Muscle of leg (tissue), 11 donors: ENCODE results near the gene KIF1A. TPM values are rescaled to one million over a fixed set of nuclear protein-coding genes. Genes with fewer than 3 reads are reported as not detected.
"Not testable (repeated sequence)": the region's sequence is repeated elsewhere in the genome, so short reads cannot be mapped to it uniquely, and the experiment has no call there.

ENCODE experiments used
- DNase-seq: peaks from one replicate; pipeline ENCODE4 v3.0.0; 2013
- H3K27ac ChIP-seq: one replicate; pipeline ENCODE4 v1.5.1; 2013; ENCODE audit warnings: mild to moderate bottlenecking, low read length, control low read depth
- H3K27me3 ChIP-seq: one replicate; pipeline ENCODE4 v1.6.1; 2013; ENCODE audit warnings: low read length; ENCODE audit not compliant: control insufficient read depth, insufficient read depth
- H3K36me3 ChIP-seq: one replicate; pipeline ENCODE4 v1.6.1; 2013; ENCODE audit warnings: low read length; ENCODE audit not compliant: control insufficient read depth, insufficient read depth
- H3K4me1 ChIP-seq: one replicate; pipeline ENCODE4 v1.6.1; 2013; ENCODE audit warnings: low read length; ENCODE audit not compliant: control insufficient read depth, insufficient read depth
- H3K4me3 ChIP-seq: one replicate; pipeline ENCODE4 v1.5.1; 2013; ENCODE audit warnings: low read length, control low read depth
- H3K9me3 ChIP-seq: replicated peaks from 2 replicates; pipeline ENCODE4 v1.6.1; 2013; ENCODE audit warnings: low read depth, low read length; ENCODE audit not compliant: control insufficient read depth
- WGBS: methylation state at CpG from one replicate; pipeline ENCODE4 v1.1.5; 2013; ENCODE audit warnings: missing lambda C conversion rate; ENCODE audit not compliant: insufficient coverage; 5-methylcytosine and 5-hydroxymethylcytosine counted together
- polyA plus RNA-seq, 8 donors: library from polyadenylated mRNA; unstranded; fragments of 120-200 nt; gene quantifications; one replicate each; pipeline versions ENCODE4 v1.2.1 to v1.2.3, GENCODE V29; 2013; ENCODE audit warnings: inconsistent platforms in 1 of 8, low replicate concordance in 1 of 8; ENCODE audit not compliant: insufficient read length in 8 of 8, insufficient read depth in 1 of 8
- total RNA-seq: library from RNA; stranded (reverse); fragments of 120-200 nt; gene quantifications from one replicate; pipeline ENCODE4 v1.2.4, GENCODE V29; 2013

The KIF1A gene
- total and polyA plus RNA-seq, 9 donors, result 2.2 to 8.6 (median 4.9) TPM

DNA sequence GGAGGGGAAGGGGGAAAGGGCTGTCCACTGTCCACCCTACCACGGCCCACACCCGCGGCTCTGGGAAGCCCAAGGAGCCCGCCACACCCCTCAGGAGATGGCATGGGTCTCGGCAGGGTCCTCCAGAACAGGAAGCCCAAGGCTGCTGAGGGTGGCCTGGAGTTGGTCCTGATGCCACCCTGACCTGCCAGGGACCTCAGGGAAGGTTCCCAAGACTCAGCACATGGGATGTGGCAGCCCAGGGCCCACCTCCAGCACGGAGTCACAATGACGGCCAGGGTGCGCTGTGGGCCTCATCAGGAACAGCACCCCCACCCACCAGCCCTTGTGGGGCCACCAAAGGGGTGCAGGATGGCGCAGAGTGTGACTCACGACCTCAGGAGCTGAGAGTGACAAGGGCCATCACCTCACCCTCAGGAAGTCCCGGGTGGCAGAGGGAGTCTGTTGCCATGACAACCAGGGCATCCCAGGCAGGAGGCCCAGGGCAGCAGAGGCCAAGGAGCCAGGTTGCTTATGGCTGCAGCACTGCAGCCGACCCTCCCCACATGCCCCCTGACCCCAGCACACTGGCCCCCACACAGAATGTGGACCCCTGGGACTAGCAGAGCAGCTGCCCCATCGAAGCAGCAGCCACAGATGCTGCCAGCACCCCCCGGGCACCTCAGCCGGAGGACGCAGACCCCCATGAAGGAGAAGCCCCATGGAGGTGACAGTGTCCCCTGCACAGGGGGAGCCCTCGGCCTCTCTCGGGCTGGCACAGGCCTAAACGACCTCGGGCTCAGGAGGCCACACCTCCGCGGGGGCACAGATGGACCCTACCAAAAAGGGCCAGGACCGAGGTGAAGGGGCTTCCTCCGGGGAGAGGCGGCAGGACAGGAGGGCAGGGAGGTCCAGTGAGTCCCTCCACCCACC, 34.3 kb downstream of the KIF1A start:
- DNase-seq, result no peak
- H3K27me3 ChIP-seq, result no peaks in the 10 kb centered on the region

DNA sequence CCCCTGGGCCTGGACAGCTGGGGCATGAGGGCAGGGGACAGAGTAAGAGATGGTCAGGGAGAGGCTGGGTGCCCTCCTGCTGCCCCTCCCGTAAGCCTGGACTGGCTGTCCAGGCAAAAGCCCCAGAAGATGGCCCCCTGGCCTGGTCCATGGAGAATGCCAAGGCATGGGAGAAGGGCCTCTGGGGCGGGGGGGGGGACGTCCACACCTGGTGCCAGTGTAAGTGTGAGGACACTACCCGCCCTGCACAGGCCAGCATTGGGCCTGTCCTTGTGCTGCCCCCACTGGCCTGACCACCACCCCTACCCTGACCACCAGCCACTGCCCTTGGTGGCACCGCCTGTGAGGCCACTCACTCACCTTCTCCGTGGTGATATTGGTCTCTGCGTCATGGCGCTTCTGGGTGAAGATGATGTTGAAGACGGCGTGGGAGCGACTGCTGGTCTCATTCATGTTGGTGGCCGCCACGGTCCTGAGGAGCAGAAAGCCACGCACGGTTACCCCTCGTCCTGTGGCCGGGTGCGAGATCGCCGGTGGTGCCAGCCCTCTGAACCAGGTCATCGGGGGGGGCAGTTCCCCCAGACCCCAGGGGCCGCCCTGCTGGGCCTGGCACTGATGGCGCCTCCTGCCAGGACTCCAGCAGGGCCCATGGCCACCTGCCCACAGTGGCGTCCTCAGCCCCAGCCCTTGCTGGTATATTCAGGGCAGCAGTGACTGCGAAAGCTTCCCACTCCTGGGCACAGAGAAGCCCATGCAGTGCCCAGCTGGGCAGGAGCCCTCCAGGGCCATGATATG, 35.2 kb downstream of the KIF1A start:
- H3K27me3 ChIP-seq, result no peaks in the 10 kb centered on the region
- no peaks in the 10 kb centered on the region for H3K36me3 ChIP-seq
- no peaks in the 10 kb centered on the region for H3K9me3 ChIP-seq
- DNase-seq, result no peak
- peaks cover 7% of the 10 kb centered on the region for H3K4me1 ChIP-seq
- 91% methylated on average over 20 of the region's 25 CpGs for WGBS
- no peak overlapping the region for H3K27ac ChIP-seq
- H3K4me3 ChIP-seq, result no peak overlapping the region

More for the DNA sequence above, 34.3 kb downstream of the KIF1A start:
- 76% methylated on average over 24 of the region's 25 CpGs for WGBS
- no peaks in the 10 kb centered on the region for H3K9me3 ChIP-seq
- no peak overlapping the region for H3K27ac ChIP-seq
- no peak overlapping the region for H3K4me3 ChIP-seq
- no peaks in the 10 kb centered on the region for H3K36me3 ChIP-seq
- no peaks in the 10 kb centered on the region for H3K4me1 ChIP-seq

DNA sequence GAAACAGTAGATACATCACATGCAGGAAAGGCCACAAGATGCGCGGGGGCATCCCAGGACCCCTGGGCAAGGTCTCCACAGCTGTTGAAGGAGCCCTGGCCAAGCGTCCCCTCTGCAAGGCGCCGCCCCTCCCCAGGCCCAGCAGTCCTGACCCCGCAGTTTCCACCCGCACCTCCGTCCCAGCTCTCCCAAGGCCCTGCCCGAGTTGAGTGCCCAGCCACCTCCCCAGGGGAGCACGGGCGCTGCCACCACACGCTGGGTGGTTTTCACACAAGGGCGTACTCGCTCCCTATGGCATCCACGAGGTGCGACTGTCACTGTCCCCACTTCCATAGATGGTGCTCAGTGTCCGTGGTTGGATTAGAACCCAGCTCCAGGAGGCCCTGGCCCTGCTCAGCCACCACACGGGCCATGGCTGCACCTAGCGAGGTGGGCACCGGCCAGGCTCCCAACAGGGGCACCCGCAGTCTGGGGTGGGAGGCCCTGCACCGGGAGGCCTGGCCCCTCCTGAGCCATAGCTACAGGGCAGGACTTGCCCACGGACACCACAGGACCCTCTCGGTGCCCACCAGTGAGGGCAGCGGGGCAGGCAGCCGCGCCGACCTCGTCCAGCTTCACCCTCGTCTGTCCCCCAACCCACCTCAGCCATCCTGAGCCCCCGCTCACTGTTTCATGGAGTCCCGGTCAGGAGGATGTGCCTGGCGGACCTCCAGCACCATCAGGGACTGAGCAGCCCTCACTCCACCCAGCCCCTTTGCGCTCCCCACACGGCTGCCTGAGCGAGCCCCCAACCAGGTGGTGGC, 36.0 kb downstream of the KIF1A start:
- DNase-seq, result no peak
- 90% methylated on average over 34 of the region's 36 CpGs for WGBS

GRCh38 chr2:240782886-240783818, 36.9 kb downstream of the KIF1A start:
- Histone ChIP-seq H3K36me3 (no peaks in the 10 kb centered on the region), H3K4me3 (no peak overlapping the region), H3K4me1 (peaks cover 8% of the 10 kb centered on the region), H3K27me3 (no peaks in the 10 kb centered on the region), H3K27ac (no peak overlapping the region), H3K9me3 (no peaks in the 10 kb centered on the region)
- 89% methylated on average over 32 of the region's 32 CpGs for WGBS
- no peak for DNase-seq

More for the DNA sequence above, 36.0 kb downstream of the KIF1A start:
- Histone ChIP-seq H3K4me3 (no peak overlapping the region), H3K4me1 (peaks cover 8% of the 10 kb centered on the region), H3K36me3 (no peaks in the 10 kb centered on the region), H3K9me3 (no peaks in the 10 kb centered on the region), H3K27ac (no peak overlapping the region), H3K27me3 (no peaks in the 10 kb centered on the region)

DNA sequence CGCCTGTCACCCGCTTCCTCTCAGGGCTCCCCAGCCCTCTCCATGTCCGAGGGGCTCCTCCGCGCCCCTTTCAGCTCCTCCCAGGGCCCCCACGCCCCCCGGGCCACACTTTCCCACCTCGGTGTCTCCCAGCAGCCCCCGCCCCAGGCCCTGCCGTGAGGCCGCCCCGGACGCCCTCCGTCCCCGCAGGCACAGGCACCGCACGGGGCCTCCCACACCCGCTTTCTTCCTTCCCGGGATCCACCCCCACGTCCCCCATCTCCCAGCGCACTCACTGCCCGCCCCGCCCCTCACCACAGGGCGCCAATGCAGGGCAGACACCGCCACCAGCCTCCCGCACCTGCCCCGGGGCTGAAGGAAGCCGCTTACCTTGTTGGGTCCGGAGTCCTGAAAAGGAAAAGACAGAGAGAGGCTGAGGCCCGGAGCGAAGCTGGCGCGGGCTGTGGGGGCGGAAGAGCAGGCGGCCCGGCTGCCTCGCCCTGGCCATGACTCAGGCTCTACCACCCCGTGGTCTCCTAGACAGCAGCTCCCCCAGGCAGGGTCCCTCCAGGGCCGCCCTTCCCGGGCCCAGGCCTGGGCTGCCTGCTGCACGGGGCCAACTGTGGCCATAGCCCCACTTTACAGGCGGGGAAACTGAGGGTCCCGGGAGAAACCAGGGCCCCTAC, 37.7 kb downstream of the KIF1A start:
- H3K9me3 ChIP-seq, result no peaks in the 10 kb centered on the region
- no peaks in the 10 kb centered on the region for H3K36me3 ChIP-seq
- WGBS, result 89% methylated on average over 36 of the region's 43 CpGs
- H3K27ac ChIP-seq, result no peak overlapping the region
- no peak for DNase-seq
- no peaks in the 10 kb centered on the region for H3K27me3 ChIP-seq
- no peak overlapping the region for H3K4me3 ChIP-seq
- H3K4me1 ChIP-seq, result peaks cover 8% of the 10 kb centered on the region

GRCh38 chr2:240781471-240782220, 38.4 kb downstream of the KIF1A start:
- Histone ChIP-seq H3K4me3 (no peak overlapping the region), H3K36me3 (no peaks in the 10 kb centered on the region), H3K27me3 (no peaks in the 10 kb centered on the region), H3K9me3 (no peaks in the 10 kb centered on the region), H3K4me1 (peaks cover 8% of the 10 kb centered on the region), H3K27ac (no peak overlapping the region)
- peak; percentile 14 for DNase-seq
- WGBS, result 65% methylated on average over 57 of the region's 58 CpGs

DNA sequence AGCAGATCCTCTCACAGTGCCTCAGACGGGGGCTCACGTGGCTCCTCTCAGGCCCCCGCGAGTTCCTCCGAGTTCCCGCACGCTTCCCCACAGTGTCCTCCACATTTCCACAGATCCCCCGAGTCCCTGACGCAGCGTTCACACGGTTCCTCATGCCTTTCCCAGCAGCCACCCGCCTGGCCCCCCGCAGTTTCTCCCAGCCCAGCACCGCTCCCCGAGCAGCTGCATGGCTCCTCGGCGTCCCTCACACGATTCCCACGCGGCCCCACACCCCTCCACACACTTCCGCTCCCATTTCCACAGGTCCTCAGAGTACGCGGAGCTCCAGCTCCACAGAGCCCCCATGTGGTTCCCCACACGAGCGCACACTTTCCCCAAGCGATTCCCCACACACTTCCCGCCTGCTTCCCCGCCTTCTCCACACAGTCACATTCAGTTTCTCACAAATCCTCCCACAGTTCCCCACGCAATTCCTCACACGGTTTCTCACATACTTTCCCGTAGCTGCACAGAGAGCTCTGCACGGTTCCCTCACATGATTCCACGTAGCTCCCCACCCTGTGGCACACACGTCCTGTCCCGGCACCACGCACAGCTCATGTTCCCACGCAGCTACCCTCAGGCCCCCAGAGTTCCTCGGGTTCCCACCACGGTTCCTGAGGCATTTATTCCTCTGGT, 39.9 kb downstream of the KIF1A start:
- H3K27ac ChIP-seq, result no peak overlapping the region
- no peaks in the 10 kb centered on the region for H3K36me3 ChIP-seq
- H3K27me3 ChIP-seq, result no peaks in the 10 kb centered on the region
- peak; percentile 38 for DNase-seq
- no peak overlapping the region for H3K4me3 ChIP-seq
- peaks cover 14% of the 10 kb centered on the region for H3K4me1 ChIP-seq
- no peaks in the 10 kb centered on the region for H3K9me3 ChIP-seq
- 32% methylated on average over 39 of the region's 39 CpGs for WGBS

DNA sequence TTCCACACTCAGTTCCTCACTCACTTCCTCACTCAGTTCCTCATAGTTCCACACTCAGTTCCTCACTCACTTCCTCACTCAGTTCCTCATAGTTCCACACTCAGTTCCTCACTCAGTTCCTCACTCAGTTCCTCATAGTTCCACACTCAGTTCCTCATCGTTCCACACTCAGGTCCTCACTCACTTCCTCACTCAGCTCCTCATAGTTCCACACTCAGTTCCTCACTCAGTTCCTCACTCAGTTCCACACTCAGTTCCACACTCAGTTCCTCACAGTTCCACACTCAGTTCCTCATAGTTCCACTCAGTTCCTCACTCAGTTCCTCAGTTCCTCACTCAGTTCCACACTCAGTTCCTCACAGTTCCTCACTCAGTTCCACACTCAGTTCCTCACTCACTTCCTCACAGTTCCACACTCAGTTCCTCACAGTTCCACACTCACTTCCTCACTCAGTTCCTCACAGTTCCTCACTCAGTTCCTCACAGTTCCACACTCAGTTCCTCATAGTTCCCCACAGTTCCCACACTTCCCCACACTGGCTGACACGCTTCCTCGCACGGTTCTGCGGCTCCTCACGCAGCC, 40.7 kb downstream of the KIF1A start:
- peaks cover 14% of the 10 kb centered on the region for H3K4me1 ChIP-seq
- not testable (repeated sequence) for H3K36me3 ChIP-seq, DNase-seq, H3K9me3 ChIP-seq, H3K4me3 ChIP-seq, H3K27me3 ChIP-seq, H3K27ac ChIP-seq
- WGBS, result 87% methylated on average over 6 of the region's 6 CpGs
